HG03135 (cell line): ENCODE results near the gene TMEM107.
A peak's percentile ranks its signal among the peaks of the same experiment; 100 is the strongest.
"Not testable (repeated sequence)": the region's sequence is repeated elsewhere in the genome, so short reads cannot be mapped to it uniquely, and the experiment has no call there.

Experiments used
- ATAC-seq: cut with Tn5 transposase; IDR thresholded peaks from one replicate; pipeline ENCODE4 v1.9.1; 2021; ENCODE audit warnings: mild to moderate bottlenecking, moderate library complexity; ENCODE audit not compliant: unreplicated experiment

The TMEM107 gene

GRCh38 chr17:8189711-8190477, 13.7 kb upstream of the TMEM107 start, which contains the start of gene BORCS6:
TSS of gene BORCS6 (minus strand) at chr17:8190180. CDS start at chr17:8190140, 40 bp downstream.
- peak; percentile 47 for ATAC-seq

- peak; percentile 0 for ATAC-seq
Observed at GRCh38 chr17:8189041-8189710, 13.0 kb upstream of the TMEM107 start.

GRCh38 chr17:8188263-8188839, 12.2 kb upstream of the TMEM107 start:
- no peak for ATAC-seq

GRCh38 chr17:8187517-8188262, 11.5 kb upstream of the TMEM107 start:
- ATAC-seq = no peak

- no peak for ATAC-seq
Observed at GRCh38 chr17:8186787-8187516, 10.8 kb upstream of the TMEM107 start.

GRCh38 chr17:8186446-8186786, 10.2 kb upstream of the TMEM107 start:
- no peak for ATAC-seq

GRCh38 chr17:8185582-8186445, 9.6 kb upstream of the TMEM107 start:
- ATAC-seq = peak; percentile 21

- no peak for ATAC-seq
Observed at GRCh38 chr17:8176998-8177731, 985 bp upstream of the TMEM107 start.

- ATAC-seq = no peak
Observed at GRCh38 chr17:8175795-8176196, 384 bp downstream of the TMEM107 start.

- ATAC-seq = no peak
Observed at GRCh38 chr17:8173871-8174322, 2.3 kb downstream of the TMEM107 start.

GRCh38 chr17:8173056-8173870, 2.9 kb downstream of the TMEM107 start:
- peak; percentile 65 for ATAC-seq

GRCh38 chr17:8170186-8170585, 6.0 kb downstream of the TMEM107 start:
- ATAC-seq = not testable (repeated sequence)

GRCh38 chr17:8167526-8167925, 8.7 kb downstream of the TMEM107 start:
- no peak for ATAC-seq

- ATAC-seq = no peak
Observed at GRCh38 chr17:8166731-8167130, 9.4 kb downstream of the TMEM107 start.

- no peak for ATAC-seq
Observed at GRCh38 chr17:8164815-8165131, 11.4 kb downstream of the TMEM107 start.

- ATAC-seq = no peak
Observed at GRCh38 chr17:8163978-8164814, 12.0 kb downstream of the TMEM107 start.
